Stimulated activated CD4-positive, alpha-beta T cell treated with anti-CD3 and anti-CD28 coated beads, Interleukin-1b, Interleukin-23, amount 100 ng/mL, for 4 hours (primary cell): ENCODE results near the gene CETN1.

ENCODE experiments used
- DNase-seq, 2 donors: peaks; one replicate each; pipeline ENCODE4 v3.0.0-alpha.2; 2020; ENCODE audit warnings: low read depth in 2 of 2

The CETN1 gene

DNA sequence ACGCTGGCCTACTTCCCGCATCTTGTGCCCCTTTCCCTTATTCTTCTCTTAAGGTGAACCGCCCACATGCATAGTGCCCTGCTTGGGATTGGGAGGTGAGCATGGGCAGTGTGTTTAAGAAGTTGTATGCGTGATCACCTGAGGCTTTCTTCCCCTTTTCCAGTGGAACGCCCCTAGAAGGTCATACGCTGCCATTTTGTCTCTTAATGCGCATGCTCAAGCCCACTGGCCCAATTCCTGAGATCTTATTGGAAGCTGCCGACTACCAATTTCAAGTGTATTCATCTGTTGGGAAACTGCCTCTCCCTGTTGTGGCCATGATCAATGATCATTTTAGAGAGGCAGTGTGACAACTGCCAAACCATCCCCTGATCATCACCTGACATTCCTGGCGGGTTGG, 3.3 kb upstream of the CETN1 start:
- no peak for DNase-seq

DNA sequence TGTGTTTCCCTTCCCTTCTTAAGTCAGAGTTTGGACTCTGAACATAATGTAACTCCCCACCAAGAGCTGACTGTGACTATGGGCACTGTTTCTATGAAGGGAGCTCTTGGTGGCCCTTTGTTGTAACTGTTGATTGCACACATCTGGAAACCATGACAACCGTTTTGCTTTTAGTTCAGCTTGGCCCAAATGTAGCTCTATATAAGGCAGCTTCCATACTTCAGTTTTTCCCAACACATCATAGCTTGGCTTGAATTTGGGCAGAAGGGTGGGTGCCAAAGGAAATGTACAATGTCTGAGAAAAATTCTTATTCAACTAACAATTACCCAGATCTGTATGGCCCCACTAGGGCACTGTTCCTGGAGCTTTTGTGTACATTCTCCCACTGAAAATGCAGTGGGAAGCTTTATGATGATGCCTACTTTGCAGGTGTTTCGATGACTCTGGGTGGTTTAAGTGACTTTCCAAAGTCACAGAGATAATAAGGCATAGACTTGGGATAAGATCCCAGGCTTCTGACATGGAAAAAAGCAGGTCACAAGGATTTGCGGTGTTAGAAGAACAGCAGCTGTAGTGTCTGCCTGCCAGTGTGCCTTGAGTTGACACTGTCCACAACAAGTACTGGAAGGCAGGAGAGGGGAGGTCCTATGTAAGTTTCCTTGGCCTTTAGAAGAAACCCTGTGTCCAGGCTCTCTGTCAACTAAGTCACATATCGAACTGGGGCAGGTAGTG, 2.4 kb upstream of the CETN1 start:
- DNase-seq = no peak

DNA sequence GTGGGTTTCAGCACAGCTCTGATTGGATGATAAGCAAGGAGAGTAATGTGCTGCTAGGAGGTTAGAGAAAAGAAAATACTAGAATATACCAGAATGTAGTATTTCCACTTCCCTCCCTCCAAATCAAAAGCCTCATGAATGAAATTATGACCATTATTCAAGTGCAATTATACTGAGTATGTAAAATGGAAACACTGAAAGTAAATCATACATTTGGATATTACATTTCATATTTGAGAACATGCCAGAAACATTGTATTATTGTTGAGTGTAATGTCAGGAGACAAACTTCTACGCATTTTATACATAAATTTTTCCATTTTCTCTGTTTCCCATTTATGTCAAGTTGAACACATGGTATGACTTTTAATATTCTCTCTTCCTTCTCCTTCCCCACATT, 942 bp upstream of the CETN1 start:
- DNase-seq = no peak

DNA sequence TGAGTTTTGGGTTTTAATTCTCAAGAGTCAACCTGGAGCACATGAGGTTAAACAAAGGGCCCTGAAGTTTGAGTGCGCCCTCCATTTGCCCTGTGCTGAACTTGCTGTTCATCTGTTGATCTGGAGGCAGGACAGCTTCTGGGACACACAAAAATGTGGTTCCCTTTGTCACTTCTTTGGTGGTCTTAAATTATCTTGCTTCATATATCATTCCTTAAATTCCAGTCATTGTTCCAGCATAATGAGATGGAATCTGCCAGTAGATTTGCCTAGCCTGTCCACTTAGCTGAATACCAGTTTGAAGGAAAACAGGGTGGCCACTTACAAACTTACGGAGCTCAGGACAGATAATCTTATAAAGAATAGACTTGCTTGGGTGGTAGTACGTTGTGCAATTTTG, 916 bp downstream of the CETN1 start:
- DNase-seq = no peak

DNA sequence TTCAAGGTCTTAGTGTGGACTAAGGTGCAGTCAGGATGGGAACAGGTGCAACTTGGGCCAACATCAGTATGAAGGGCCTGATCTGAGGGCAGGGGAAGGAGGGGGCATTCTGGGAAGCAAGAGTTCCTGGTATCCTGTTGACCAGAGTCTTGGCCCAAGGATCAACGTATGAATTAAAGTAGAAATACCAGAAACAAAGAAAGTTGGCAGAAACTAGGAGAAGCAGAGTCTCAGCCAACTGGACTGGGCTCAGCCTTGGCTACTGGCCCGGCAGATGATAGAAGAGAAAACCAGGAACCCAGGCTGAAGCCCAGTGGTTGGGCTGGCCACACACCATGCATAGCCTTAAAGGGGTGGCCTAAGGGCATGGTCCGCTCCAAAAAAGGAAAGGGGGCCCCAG, 2.3 kb downstream of the CETN1 start:
- DNase-seq = no peak

DNA sequence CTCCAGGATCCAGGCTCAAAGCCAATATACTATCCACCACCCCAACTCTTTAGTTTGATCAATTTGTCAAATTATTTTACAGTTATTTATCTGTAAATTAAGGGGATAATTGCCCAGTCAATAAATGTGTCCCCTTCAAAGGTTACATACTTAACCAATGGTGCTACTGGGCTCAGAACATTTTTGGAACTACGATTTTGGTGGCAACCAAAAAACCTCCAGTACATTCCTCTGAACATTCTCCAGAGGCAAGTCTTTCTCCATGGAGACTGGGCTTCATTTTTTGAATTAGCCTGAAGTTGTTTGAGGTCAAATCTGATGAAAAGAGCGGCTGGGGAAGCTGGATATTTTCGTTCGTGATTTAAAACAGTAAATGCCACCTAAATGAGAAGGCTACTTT, 14.9 kb downstream of the CETN1 start:
- DNase-seq = no peak

DNA sequence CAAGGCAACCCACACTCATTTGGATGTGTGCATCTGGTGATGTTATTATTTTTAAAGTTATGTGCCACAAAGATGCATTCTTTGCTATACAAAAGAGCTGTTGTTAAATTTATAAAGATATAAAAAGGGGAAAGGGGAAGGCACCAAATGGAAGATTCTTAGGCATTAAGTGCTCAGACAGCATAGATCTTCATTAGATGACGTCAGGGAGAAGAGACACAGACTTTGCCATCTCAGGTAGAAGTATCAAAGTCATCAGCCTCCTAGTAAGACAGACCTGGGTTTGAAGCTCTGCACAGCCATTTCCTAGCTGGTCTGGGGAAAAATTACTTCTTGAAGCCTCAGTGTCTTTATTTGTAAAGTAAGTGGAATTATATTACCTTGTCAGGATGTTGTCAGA, 15.4 kb downstream of the CETN1 start:
- DNase-seq = no peak

DNA sequence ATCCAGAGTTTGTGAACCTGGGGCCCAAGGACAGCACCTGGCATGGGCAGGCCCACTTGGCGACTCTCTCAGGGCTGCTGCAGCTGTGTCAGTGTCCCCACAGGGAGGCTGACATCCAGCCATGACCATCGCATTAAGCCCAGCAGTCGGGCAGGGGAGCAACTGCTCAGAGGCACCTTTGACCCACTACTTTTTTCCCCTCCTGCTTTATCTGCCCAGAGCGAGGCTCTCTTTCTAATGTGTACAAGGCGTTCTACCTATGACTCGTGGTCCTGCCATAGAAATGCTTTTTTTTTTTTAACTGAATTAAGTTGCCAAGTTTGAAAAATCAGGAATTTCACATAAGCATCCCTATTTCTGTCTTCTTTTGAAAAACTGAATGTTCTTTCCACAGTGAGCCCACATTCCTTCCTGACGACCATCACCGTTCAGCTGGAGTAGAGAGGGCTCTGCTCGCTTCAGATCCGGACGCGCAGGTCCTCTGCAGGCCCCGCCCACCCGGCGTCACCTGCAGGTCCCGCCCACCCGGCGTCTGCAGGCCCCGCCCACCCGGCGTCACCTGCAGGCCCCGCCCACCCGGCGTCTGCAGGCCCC, 16.2 kb downstream of the CETN1 start:
- DNase-seq = peak in 1 of 2 donors; percentile 35

DNA sequence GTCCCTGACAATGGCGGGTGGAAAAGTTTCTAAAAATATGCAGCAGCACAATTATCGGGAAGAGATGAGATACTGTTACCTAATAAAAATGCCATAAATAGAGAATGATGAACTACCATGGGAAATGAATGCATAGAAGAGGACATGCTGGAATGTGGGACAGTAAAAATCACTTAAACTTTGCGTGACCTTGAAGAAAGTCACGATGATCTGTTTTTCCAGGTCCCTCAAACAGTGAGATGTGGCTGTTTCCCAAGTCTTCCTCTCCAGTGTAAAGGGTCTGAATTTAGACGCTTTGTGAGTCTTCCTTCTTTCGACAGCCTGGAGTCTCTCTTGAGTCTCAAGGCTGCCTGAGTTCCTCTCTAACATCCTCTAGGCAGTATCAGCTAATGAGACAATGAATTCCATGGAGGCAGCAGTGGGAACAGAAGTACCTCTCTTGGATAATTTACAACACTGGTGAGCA, 18.0 kb downstream of the CETN1 start:
- no peak for DNase-seq

DNA sequence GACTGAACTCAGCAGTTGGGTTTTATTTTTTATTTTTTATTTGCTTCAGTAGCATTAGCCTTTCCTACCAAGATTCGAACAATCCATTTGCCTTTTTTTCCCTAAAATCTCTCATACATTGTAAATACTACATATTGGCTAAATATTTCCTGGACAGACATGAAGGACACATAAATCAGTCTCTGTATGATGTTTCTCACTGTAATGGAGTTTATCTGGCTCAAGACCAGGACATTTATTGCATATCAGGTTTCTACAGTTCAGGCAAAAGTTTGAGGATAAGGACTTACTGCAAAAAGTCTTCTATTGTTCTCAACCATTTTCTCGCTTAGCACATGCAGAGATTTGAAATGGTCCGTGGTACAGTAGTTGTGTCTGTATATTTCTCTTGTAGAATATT, 19.9 kb downstream of the CETN1 start:
- no peak for DNase-seq

DNA sequence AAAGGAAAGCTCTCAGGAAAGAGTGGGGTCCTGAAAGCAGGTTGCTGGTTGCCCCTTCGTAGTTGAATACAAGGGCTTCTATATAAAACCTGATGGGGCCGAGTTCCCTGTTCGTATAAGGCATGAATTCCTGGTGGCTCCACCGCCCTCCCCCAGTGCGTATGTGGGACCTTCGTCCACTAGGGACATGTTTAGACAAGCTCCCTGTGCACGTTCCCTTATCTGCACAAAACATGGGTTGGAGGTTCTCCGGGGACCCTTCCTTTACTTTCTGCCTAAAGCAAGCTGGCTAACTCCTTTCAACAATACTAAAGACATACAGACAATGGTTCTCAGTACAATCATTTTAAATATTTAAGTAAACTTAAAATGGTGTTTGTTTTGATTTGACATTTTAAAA, 24.6 kb downstream of the CETN1 start:
- no peak for DNase-seq

DNA sequence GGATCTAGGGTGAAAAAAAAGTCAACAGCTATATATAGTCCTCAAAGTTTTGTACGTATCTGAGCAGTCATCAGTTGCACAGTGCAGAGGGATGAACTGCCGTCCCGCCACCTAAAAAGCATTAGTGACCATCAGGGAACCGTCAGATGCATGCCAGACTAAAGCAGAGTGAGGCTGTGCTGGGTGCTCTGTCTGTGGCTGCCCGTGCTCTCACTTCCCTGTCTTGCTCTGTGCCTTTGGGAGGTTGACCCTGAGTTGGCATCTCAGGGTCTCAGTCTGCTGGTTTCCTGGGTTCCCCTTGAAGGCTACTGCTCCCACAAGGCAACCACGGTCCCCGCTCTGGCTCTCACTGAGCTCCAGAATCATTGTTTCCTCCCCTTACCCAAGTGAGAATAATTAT, 27.8 kb downstream of the CETN1 start:
- no peak for DNase-seq

DNA sequence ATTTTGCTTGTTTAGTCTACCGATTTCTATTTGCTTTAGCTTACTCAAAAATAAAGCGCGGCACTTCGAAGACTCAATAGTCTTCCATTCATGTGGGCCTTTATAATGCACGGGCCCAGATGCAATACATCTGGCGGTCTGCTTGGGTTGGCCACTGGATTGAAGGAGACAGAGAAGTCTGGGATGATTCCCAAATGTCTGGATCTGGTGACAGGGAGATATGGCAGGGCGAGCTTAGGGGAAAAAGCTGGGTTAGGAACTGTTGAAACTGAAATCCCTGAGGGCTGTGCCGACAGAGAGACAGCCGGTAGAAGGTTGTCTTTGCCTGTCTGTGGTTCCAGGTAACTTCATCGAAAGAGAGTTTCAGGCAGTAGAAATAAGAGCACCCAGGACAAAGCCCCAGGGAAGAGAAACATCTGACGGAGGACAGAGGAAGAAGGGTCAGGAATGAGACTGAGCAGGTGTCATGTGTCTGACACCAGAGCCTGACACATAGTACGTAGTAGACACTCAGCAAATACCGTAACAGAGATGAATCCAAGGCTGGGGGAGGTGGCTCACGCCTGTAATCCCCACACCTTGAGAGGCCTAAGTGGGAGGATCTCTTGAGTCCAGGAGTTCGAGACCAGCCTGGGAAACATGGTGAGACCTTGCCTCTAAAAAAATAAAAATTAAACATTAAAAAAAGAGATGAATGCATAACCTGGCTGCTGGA, 30.2 kb downstream of the CETN1 start:
- DNase-seq = no peak

DNA sequence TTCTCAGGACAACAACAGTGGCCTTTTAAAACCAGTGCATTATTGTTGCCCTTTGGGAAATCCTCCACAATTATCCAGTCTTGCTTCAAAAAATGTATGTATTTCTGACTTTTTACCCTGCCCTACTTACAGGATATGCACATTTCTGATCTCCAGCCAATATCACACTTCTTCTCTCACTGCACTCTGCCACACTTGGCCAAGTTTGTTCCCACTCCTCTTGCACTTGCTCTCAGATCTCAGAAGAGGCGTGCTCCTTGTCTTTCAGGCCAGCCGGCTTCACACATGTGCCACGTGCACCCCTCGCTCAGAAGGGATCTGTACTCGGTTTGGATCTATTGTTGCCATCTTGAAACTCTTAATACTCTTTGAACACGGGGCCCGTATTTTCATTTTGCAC, 32.0 kb downstream of the CETN1 start:
- DNase-seq = no peak

DNA sequence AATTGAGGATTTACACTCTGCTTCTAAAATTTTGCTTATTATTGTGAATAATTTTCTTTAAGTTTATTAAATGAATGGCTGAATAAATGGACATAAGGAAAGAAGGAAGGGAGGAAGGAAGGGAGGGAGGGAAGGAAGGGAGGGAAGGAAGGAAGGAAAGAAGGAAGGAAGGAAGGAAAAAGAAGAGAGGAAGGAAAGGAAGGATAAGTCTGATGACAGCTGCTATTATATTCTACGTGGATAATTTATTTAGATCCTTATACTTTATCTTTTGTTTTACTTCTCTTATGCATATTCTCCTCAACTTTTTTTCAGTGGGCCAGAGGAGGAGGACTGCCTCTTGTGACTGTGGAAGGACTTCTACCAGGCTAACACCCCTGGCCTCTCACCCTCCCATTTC, 34.0 kb downstream of the CETN1 start:
- DNase-seq = no peak

DNA sequence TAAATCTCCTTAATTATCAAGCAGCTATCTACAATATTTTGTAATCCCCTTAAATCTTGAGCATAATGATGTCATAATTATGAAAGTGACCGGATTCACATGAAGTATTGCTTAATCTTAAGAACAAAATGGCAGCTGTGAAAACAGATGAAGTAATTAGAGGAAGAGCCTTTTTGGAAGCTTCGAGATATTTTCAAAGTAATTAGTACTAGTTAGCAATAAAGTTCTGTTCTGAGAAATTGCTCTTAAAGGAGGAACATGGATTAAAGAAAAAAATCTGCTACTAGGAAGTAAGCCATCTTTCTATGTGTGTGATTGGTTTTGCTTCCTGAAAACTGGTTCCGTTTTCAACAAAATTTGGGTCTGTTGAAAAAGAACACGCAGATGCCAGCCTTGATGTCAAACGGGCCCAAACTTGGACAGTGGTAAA, 34.9 kb downstream of the CETN1 start:
- no peak for DNase-seq

DNA sequence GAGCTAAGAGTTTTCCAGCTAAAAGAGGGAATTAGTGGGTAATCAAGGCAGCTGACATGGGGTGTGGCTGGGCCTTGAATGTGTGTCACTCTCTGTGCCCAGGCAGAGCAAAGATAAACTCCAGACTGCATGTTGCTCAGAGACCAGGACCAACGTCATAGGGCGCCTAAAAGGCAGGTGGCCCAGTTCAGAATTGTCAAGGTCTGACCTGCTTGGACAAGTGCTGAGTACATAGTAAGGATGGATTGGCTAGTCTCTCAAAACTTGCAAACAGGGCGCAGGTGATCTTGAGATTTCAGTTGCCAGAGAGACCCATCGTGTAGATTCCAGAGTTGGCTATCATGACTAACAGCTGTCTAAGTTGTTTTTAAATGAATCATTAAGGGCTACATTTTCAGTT, 35.6 kb downstream of the CETN1 start:
- DNase-seq = no peak

DNA sequence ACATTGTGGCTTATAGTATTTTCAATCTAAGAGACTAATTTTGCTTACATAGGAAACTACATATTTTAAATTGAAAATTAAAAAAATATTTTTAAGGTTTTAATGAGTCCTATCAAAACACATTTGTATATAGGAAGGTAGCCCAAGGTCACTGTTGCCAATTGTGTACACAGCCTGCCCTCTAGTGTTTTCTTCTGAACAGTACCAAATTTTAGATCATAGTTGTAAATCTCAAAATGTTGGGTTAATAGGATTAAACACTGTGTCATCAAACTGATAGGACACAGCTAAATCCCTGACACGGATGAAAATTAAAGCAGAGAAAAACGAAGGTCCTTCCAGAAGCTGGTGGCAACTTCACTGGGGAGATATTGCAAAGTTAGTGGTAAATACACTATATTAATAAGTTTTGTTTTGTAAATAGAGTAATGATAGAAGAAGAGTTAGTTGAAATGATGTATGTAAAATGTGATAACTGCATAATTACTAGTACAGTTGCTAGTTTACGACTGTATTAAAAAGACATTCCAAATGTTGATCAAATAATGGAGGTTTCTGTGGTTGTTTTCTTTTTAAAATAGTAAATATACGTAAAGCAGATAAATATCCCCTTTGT, 36.3 kb downstream of the CETN1 start:
- DNase-seq = no peak

DNA sequence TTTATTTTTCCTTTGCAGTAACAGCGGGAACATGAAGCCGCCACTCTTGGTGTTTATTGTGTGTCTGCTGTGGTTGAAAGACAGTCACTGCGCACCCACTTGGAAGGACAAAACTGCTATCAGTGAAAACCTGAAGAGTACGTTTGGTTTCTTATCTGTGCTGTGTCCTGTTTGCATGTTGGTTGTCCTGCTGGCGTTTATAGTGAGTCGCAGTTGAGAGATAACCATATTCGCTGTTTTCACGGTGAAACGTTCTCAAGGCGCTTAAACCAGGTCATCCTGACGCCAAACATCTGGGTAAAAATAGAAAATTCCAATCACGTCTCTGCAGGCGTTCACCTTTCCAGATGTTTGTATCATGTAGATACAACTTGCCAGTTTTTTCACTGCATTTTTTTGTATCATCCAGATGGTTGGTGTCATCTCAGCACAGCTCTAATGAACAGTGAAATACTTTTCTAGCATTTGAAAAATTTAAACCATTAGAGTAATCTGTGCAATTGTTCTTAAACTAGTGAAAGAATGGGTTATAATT, 37.9 kb downstream of the CETN1 start:
- DNase-seq = no peak

DNA sequence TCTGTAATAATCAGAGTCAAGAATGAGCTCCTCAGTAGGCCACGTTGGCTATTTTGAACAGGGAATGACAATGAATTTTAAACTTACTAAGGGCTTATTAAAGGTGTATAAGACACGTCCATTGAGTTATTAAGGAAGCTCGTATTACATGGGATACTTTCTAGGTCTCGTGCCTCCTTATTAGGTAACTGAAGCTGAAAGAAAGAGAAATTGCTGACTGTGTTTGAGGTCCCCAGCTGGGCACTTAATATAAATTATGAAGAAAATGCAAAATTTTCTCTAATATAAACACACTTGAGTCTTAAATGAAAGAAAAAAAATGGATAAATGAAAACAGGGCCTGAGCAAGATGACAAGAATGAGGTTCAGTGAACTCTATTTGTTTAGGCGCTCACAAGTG, 38.4 kb downstream of the CETN1 start:
- no peak for DNase-seq

DNA sequence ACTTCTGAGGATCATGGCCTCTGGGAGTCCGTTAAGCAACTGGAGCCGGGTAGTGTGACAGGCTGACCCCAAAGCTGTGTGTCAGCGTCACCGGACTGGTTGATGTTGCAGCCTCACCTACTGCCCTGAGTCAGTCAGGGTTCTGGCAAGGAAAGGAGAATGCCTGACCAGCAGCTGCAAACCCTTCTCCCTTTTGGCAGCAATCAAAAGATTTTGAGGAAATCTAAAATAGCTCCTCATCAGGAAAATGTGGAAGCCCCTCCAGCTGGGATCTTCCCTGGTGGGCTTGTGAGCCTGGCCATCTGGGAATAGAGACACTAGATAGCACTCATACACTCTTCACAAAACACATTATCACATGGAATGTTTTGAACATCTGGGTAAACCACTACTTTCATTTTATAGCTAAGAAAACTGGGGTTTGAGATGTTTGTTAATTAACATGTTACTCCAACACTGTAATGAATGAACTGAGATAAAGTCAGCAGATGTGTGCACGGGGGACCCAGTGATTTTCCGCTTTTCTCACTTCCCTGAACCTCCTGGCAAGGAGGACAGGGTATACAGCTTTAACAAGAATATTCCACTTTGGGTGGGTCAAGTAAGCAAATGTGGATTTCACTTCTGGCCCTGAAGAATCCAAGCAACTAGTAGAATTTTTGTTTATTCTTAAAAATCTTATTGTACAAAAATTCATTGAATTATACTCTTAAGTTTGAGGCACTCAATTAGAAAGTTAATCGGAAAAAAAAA, 41.3 kb downstream of the CETN1 start:
- DNase-seq = no peak

DNA sequence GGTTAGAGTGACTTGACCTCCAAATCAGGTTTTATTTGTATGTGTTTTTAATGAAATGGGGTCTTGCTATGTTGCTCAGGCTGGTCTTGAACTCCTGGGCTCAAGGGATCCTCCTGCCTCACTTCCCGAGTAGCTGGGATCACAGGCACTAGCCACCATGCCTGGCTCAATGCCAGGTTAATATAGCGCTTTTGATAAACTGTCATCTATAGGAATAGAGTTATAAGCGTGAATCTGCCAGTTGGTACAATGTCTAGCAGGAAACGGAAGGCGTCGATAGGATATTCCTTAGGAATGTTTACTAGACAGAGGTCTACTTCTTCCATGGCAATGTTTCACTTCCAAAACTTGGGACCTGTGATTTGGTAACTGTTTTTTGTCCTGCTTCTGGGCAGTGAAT, 42.1 kb downstream of the CETN1 start:
- no peak for DNase-seq
